GM12864 (cell line): ENCODE data around the gene ABCA4.

Source experiments
- DNase-seq: peaks from one replicate; pipeline ENCODE4 v3.0.0-alpha.2; 2011; ENCODE audit warnings: low read depth
- H3K4me3 ChIP-seq: 2 replicates; pipeline ENCODE4 v1.5.1; 2011; ENCODE audit warnings: mild to moderate bottlenecking, low read depth, low read length, control low read depth
- CTCF ChIP-seq: IDR thresholded peaks from 2 replicates; pipeline ENCODE4 v1.5.1; 2011; ENCODE audit warnings: low read depth, mild to moderate bottlenecking, moderate library complexity, low read length, control low read depth, inconsistent platforms; ENCODE audit errors: missing control alignments

Gene ABCA4

GRCh38 chr1:94096797-94097549 lies 24.0 kb downstream of the ABCA4 start:
- TF ChIP-seq CTCF: no peak
- no peak for DNase-seq
- no peak overlapping the region for H3K4me3 ChIP-seq

GRCh38 chr1:94095744-94096469 lies 25.0 kb downstream of the ABCA4 start:
- H3K4me3 ChIP-seq: no peak overlapping the region
- no peak for TF ChIP-seq CTCF
- no peak for DNase-seq

GRCh38 chr1:94095112-94095637 lies 25.8 kb downstream of the ABCA4 start:
- no peak for DNase-seq

GRCh38 chr1:94094469-94095111 lies 26.4 kb downstream of the ABCA4 start:
- H3K4me3 ChIP-seq: no peak overlapping the region
- no peak for DNase-seq
- no peak for TF ChIP-seq CTCF

More at GRCh38 chr1:94095112-94095637, 25.8 kb downstream of the ABCA4 start:
- TF ChIP-seq CTCF: no peak
- no peak overlapping the region for H3K4me3 ChIP-seq

GRCh38 chr1:94093996-94094395 lies 27.0 kb downstream of the ABCA4 start:
- no peak for TF ChIP-seq CTCF
- no peak for DNase-seq
- H3K4me3 ChIP-seq: no peak overlapping the region

GRCh38 chr1:94093396-94093795 lies 27.6 kb downstream of the ABCA4 start:
- no peak overlapping the region for H3K4me3 ChIP-seq
- DNase-seq: no peak
- TF ChIP-seq CTCF: no peak
